Ishikawa (cell line): Measurements from ENCODE around the gene DHX35.

ENCODE experiments used
- CEBPB ChIP-seq: IDR thresholded peaks from 2 replicates; pipeline ENCODE4 v1.6.1; 2012
- CREB1 ChIP-seq: IDR thresholded peaks from 2 replicates; pipeline ENCODE4 v1.6.1; 2012; ENCODE audit warnings: low read depth
- EGR1 ChIP-seq: IDR thresholded peaks from 2 replicates; pipeline ENCODE4 v1.6.1; 2012
- EP300 ChIP-seq: IDR thresholded peaks from 2 replicates; pipeline ENCODE4 v1.6.1; 2012; ENCODE audit warnings: borderline replicate concordance
- FOXM1 ChIP-seq: IDR thresholded peaks from 2 replicates; pipeline ENCODE4 v1.6.1; 2012; ENCODE audit warnings: low read depth, borderline replicate concordance
- MAX ChIP-seq: IDR thresholded peaks from 2 replicates; pipeline ENCODE4 v1.6.1; 2012
- NFIC ChIP-seq: IDR thresholded peaks from 2 replicates; pipeline ENCODE4 v1.6.1; 2012
- RAD21 ChIP-seq: IDR thresholded peaks from 2 replicates; pipeline ENCODE4 v1.6.1; 2012; ENCODE audit warnings: low read depth
- TAF1 ChIP-seq: IDR thresholded peaks from 2 replicates; pipeline ENCODE4 v1.6.1; 2012; ENCODE audit warnings: low read depth, mild to moderate bottlenecking
- TCF12 ChIP-seq: IDR thresholded peaks from 2 replicates; pipeline ENCODE4 v1.6.1; 2012; ENCODE audit warnings: low read depth
- TEAD4 ChIP-seq: IDR thresholded peaks from 2 replicates; pipeline ENCODE4 v1.6.1; 2012
- USF1 ChIP-seq: IDR thresholded peaks from 2 replicates; pipeline ENCODE4 v1.6.1; 2012
- YY1 ChIP-seq: IDR thresholded peaks from 2 replicates; pipeline ENCODE4 v1.6.1; 2012; ENCODE audit warnings: low read depth
- ZBTB7A ChIP-seq: IDR thresholded peaks from 2 replicates; pipeline ENCODE4 v1.6.1; 2012; ENCODE audit warnings: low read depth
- TF ChIP-seq, protein P1 (sequence below): IDR thresholded peaks from 2 replicates; pipeline ENCODE4 v1.6.1; 2012; ENCODE audit warnings: low read depth, mild to moderate bottlenecking

DHX35 gene

DNA sequence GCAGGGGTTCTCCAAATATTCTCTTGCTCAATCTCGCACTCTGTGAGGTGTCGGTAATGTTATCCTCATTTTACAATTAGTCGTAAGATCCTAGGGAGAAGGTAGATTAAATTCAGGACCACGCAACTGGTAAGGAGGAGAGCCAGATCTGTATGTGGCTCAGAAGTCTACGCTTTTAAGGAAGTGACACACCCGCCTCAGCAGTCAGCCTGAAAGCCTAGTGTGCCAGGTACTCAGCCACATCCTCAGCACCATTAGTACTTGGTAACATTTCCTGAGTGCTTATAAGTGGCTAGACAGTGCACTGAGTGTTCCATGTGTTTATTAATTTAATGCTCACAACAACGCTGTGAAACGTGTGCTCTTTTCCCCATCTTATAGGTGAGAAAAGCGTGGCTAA lies 63.7 kb downstream of the DHX35 start:
- TF ChIP-seq TEAD4 (no peak), RAD21 (no peak), TAF1 (no peak), MAX (no peak), ZBTB7A (no peak), CEBPB (no peak), CREB1 (no peak), YY1 (no peak)
- TF ChIP-seq, protein P1, sequence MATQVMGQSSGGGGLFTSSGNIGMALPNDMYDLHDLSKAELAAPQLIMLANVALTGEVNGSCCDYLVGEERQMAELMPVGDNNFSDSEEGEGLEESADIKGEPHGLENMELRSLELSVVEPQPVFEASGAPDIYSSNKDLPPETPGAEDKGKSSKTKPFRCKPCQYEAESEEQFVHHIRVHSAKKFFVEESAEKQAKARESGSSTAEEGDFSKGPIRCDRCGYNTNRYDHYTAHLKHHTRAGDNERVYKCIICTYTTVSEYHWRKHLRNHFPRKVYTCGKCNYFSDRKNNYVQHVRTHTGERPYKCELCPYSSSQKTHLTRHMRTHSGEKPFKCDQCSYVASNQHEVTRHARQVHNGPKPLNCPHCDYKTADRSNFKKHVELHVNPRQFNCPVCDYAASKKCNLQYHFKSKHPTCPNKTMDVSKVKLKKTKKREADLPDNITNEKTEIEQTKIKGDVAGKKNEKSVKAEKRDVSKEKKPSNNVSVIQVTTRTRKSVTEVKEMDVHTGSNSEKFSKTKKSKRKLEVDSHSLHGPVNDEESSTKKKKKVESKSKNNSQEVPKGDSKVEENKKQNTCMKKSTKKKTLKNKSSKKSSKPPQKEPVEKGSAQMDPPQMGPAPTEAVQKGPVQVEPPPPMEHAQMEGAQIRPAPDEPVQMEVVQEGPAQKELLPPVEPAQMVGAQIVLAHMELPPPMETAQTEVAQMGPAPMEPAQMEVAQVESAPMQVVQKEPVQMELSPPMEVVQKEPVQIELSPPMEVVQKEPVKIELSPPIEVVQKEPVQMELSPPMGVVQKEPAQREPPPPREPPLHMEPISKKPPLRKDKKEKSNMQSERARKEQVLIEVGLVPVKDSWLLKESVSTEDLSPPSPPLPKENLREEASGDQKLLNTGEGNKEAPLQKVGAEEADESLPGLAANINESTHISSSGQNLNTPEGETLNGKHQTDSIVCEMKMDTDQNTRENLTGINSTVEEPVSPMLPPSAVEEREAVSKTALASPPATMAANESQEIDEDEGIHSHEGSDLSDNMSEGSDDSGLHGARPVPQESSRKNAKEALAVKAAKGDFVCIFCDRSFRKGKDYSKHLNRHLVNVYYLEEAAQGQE = no peak

DNA sequence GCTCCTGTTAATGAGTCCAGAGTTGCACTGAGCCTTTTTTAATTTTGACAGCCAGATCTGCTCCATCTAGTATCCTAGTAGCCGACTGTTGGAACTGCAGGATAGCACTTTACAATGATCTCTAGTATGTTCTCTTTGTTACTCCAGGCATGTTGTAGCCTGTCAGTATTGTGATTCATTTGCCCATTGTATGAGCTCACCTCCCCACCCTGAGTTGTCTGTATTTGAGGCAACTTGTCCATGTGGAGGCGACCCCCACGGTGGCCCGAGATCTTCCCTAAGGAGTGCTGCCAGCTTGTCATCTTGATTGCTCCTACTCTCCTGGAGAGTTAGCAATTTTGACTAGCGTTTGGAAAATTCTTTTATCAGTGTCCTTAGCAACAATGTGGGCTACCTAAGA lies 67.2 kb downstream of the DHX35 start:
- TF ChIP-seq NFIC (no peak), RAD21 (no peak), EGR1 (no peak), ZBTB7A (no peak), TCF12 (no peak), MAX (no peak), CREB1 (no peak), USF1 (no peak), YY1 (no peak), TAF1 (no peak), FOXM1 (no peak), CEBPB (no peak), TEAD4 (no peak), EP300 (no peak)
- TF ChIP-seq, protein P1 = no peak

- TF ChIP-seq RAD21 (no peak), EGR1 (no peak), TEAD4 (no peak), MAX (no peak), CEBPB (no peak), CREB1 (no peak), ZBTB7A (no peak), EP300 (no peak), NFIC (no peak), FOXM1 (no peak), TCF12 (no peak), YY1 (no peak), USF1 (no peak), TAF1 (no peak)
- TF ChIP-seq, protein P1 = no peak
Measured at GRCh38 chr20:39032997-39033396, 70.9 kb downstream of the DHX35 start.

DNA sequence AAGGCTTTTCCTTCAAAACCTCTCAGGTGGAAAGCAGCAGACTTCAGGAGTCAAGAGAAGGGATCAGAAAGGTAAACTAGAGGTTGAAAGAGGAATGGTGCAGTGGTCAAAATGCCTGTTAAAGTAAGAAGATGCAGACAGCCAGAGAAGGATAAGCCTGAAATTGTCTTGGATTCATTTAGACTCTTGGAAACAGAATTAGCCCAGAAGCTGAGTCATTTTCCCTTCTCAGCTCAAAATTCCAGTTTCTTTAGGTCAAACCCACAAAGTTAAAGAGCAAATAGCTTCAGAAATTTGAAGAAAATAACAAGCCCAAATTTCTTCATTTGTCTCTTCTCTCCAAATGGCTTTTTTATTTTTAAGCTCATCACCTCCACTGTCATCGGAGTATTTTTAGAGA lies 73.9 kb downstream of the DHX35 start:
- TF ChIP-seq TCF12 (no peak), CEBPB (no peak), CREB1 (no peak), RAD21 (no peak), ZBTB7A (no peak), NFIC (no peak), MAX (no peak), TEAD4 (no peak), TAF1 (no peak), FOXM1 (no peak), EP300 (no peak), EGR1 (no peak), YY1 (no peak), USF1 (no peak)
- TF ChIP-seq, protein P1 = no peak
